A549 treated with AZD9567 at 1 μM for 4 hours (cell line): ENCODE results near the gene STX19. TPM values are rescaled to one million over a fixed set of nuclear protein-coding genes. Genes with fewer than 3 reads are reported as not detected.

Experiments
- total RNA-seq: library from RNA; stranded (reverse); fragments of 200-300 nt; extraction: Qiagen RNA extraction; gene quantifications from 5 replicates; pipeline ENCODE4 v1.2.3, GENCODE V29; 2022; ENCODE audit not compliant: insufficient read depth

STX19 gene
- 0.09 TPM in 1 of 5 replicates, not detected in the others for total RNA-seq

GRCh38 chr3:94028093-94028837 lies at the start of gene STX19:
TSS of gene STX19 (minus strand) at chr3:94028597. CDS start at chr3:94015269, 13,328 bp downstream.

DNA sequence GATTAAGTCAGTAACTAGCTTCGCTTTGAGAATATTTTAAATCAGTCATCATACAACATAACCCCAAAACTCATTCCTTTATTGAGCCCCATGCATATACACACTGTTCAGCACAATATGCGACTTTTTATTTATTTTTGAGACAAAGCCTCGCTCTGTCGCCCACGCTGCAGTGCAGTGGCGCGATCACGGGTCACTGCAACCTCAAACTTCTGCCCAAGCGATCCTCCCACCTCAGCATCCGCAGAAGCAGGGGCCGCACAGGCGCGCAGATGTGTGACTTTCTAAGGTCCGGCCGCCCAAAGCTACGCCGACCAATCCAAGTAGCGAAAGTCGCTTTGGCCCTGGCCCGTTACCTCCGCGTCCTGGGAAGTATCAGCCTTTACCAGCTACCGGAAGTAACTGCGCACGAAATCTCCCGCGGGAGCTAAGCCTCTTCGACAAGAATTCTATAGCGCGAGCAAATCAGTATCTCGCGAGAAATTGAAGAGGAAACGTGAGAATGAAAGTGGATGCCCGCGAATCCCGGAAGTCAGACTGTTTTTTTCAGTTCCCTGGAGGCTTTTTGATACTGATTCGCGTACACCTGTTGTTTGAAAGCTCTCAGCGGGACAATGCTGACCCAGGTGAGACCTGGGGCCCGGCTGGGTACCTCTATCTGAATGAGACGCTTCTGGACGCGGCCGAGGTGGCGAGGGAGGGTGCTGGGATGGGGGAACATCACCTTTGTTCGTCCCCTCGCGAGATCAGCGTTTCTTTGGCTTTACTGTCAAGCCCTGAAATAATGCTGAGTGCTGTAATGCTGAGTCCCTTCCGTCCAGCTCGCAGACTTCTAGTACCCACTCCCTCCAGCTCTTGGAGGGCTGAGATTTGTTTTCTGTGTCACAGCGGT lies 34.4 kb upstream of the STX19 start, which contains the start of the genes DHFR2 and NSUN3:
TSS of gene DHFR2 (minus strand) at position 404 of the 892 bp plus-strand sequence. CDS start 1,405 bp downstream, outside the sequence.
TSS of gene NSUN3 (plus strand) at position 549 of the 892 bp plus-strand sequence. CDS start at position 615, 66 bp downstream.

GRCh38 chr3:93979850-93980676 lies 48.3 kb downstream of the STX19 start, which contains the start of gene ARL13B:
TSS of gene ARL13B (plus strand) at chr3:93980155. CDS start at chr3:93980424, 269 bp downstream.

DNA sequence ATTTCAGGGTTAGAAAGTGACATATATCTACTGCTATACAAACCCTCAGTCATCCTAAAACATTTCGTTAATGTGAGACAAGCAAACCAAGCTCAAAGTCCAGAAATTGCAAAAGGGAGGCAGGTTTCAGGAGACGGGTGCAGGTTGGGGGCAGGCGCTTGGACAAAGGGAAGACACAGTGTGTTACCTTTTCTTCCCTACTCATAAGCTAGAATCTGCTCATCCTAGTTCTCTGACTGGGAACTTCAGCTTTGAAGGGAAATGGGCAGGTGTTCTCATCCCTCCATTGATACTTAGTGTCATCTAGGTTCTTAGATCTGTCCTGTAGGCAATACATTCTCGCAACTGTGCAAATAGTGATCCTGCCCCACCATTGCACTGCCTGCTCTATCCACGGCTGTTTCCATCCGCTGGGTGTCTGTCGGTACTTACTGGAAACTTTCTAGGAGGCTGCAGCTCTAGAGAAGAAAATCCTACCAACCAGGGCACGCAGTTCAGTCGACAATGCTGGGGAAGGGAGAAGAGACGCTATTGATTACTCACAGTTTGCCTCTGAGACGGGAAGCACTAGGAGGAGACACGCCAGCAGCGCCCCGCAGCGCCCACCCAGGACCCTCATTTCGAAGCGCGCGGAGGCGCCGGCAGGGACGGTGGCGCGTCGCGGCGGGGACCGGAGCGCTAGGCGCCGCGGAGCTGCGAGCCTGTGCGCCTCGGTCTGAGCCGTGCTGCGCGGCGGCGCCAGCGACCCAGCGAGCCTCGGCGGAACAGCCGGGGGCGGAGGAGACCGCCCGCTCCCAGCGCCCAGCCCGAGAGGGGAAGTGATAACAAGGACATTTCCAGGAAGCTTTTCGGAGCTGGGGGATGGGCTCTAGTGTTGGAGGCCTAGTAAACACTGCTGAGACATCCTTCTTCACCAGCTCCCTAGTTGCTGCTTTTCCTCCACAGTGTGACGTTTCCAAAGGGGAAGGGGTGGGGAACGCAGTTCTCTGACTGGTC lies 55.0 kb downstream of the STX19 start, which contains the start of gene PROS1:
TSS of gene PROS1 (minus strand) at position 766 of the 996 bp plus-strand sequence. CDS start at position 619, 147 bp downstream.

Other genes starting within 250 kb of the STX19 start
- 8.7 to 12.5 TPM (median 10.5 TPM) in 5 replicates for gene PROS1, start 54.7 kb downstream of the STX19 start, total RNA-seq
- gene ARL13B, start 48.4 kb downstream of the STX19 start, total RNA-seq = 10.7 to 14.7 TPM (median 13.1 TPM) in 5 replicates
- gene DHFR2, start 34.3 kb upstream of the STX19 start, total RNA-seq = 2.7 to 4.6 TPM (median 3.2 TPM) in 5 replicates
- 5.3 to 17.5 TPM (median 7.1 TPM) in 5 replicates for gene NSUN3, start 34.5 kb upstream of the STX19 start, total RNA-seq